Measurements from ENCODE around the gene KIRREL3. TPM values are rescaled to one million over a fixed set of nuclear protein-coding genes. Genes with fewer than 3 reads are reported as not detected.

The KIRREL3 gene
- total and polyA plus RNA-seq, 9 of the 15 experiments (the other 6 are each of a cell fraction or from before 2014, with no cell fraction given) = 0.04 to 0.10 TPM; not detected in 7

DNA sequence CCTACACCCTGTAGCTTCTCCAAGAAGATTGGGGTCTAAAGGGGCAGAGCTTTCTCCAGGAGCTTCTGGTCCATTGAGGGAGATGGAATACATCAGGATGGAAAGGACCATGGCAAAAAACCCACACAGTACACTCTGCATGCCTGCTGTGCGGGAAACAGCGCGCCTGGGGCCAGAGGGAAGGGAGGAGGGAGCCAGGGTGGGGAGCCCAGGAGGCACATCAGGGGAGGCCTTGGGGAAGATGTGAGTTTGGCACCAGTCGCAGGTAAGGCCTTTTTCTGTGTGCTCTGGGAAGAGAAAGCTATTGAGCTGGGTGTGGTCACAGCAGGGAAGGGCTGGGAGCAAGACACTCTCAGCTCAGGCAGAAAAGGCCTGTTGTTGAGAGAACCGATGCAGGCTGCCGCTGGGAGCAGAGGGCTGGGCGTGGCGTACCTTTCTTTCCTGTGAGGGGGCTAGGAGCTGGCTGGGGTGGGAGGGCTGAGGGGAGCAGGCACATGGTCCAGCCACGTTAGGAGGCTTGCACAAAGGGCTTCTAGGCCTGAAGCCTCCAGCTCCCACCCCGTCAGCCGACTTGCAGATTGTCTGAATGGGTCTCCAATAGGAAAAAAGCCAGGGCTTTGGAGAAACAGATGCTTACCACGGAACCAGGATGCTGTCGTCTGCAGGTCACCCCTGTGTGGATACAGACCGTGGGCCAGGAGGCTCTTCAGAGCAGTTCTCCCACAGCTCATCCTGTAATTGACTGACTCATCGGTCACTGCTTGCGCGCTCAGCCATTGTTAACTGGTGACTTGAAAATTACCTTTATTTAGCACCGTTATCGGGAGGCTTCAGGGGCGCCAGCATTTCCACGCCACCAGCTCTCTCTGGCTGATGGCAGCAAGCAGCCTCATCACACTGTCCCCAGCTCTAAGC is 407.8 kb downstream of the KIRREL3 start (continued):
- TF ChIP-seq, protein P1, sequence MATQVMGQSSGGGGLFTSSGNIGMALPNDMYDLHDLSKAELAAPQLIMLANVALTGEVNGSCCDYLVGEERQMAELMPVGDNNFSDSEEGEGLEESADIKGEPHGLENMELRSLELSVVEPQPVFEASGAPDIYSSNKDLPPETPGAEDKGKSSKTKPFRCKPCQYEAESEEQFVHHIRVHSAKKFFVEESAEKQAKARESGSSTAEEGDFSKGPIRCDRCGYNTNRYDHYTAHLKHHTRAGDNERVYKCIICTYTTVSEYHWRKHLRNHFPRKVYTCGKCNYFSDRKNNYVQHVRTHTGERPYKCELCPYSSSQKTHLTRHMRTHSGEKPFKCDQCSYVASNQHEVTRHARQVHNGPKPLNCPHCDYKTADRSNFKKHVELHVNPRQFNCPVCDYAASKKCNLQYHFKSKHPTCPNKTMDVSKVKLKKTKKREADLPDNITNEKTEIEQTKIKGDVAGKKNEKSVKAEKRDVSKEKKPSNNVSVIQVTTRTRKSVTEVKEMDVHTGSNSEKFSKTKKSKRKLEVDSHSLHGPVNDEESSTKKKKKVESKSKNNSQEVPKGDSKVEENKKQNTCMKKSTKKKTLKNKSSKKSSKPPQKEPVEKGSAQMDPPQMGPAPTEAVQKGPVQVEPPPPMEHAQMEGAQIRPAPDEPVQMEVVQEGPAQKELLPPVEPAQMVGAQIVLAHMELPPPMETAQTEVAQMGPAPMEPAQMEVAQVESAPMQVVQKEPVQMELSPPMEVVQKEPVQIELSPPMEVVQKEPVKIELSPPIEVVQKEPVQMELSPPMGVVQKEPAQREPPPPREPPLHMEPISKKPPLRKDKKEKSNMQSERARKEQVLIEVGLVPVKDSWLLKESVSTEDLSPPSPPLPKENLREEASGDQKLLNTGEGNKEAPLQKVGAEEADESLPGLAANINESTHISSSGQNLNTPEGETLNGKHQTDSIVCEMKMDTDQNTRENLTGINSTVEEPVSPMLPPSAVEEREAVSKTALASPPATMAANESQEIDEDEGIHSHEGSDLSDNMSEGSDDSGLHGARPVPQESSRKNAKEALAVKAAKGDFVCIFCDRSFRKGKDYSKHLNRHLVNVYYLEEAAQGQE (IDR thresholded peaks at IDR 0.05; ENCODE audit: borderline replicate concordance) = no peak
- TF ChIP-seq, protein P1 (CRISPR knock-in tag; IDR thresholded peaks at IDR 0.05; ENCODE audit: low read depth) = no peak
- TF ChIP-seq ZNF551 (CRISPR knock-in tag; IDR thresholded peaks at IDR 0.05) (no peak), EP300 (IDR thresholded peaks at IDR 0.05; ENCODE audit: low read length) (no peak), ZNF407 (IDR thresholded peaks at IDR 0.05; ENCODE audit: low read depth) (no peak)
- TF ChIP-seq, protein P2, sequence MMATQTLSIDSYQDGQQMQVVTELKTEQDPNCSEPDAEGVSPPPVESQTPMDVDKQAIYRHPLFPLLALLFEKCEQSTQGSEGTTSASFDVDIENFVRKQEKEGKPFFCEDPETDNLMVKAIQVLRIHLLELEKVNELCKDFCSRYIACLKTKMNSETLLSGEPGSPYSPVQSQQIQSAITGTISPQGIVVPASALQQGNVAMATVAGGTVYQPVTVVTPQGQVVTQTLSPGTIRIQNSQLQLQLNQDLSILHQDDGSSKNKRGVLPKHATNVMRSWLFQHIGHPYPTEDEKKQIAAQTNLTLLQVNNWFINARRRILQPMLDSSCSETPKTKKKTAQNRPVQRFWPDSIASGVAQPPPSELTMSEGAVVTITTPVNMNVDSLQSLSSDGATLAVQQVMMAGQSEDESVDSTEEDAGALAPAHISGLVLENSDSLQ (IDR thresholded peaks at IDR 0.05) = no peak

Measured in K562 (cell line).